SK-MEL-5 (cell line): ENCODE data around the gene DNMT3B. TPM values are rescaled to one million over a fixed set of nuclear protein-coding genes. Genes with fewer than 3 reads are reported as not detected.
A peak's percentile ranks its signal among the peaks of the same experiment; 100 is the strongest.
"Not testable (repeated sequence)": the region's sequence is repeated elsewhere in the genome, so short reads cannot be mapped to it uniquely, and the experiment has no call there.

Experiments
- DNase-seq: peaks from one replicate; pipeline ENCODE4 v3.0.0-alpha.2; 2016; ENCODE audit warnings: low read depth, low spot score
- in situ Hi-C: cut with HindIII; loops from 2 replicates; pipeline ENCODE4 v1.10.0; 2016; ENCODE audit warnings: low sequenced_read_pairs, high pct_unique_total_duplicates, low pct_unique_long_range_greater_than_20kb
- total RNA-seq: library from RNA; depleted of rRNA; stranded (reverse); fragments of >200 nt; shearing (Covaris generic); gene quantifications from 2 replicates; pipeline ENCODE4 v1.2.3, GENCODE V29; 2014

DNMT3B gene
- total RNA-seq, 1 experiment from 2014 or later, result 1.9 TPM

DNA sequence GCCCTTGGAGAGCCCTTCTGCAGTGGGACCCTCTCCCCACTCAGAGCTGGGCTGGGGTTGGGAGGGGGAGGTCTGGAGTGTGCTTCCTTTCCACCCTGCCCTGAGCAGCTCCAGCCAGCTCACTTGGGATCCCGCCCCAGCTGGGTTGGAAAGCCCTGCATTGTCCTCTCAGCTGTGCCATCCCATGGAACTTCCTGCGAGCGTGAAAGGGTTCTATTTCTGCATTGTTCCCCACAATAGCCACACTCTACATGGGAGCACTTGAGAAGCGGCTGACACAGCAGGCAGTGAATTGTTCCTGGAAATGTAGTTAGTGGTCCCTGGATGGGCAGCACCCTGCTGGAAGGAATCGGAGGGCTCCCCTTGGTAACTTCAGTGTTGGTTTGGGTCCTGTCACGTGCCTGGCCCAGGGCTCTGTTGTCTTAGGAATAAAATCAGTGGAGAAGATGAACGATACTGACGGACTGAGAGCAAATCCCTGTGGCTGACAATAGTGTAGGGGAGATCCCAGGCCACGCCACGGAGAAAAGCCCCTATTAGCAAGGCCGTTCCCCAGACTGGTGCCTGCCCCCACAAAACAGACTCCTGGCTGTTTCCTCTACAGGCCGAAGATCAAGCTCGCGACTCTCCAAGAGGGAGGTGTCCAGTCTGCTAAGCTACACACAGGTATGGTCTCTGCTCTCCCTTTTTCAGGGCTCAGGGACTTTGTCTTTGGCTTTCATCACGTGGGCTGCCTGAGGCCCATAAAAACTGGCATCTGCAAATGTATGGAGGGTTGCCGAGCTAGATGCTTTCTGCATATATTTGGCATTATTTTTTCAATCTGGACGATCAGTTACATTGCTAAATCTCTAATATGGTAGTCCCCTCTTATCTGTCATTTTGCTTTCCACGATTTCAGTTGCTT is 18.8 kb downstream of the DNMT3B start:
- DNase-seq, result no peak
- in situ Hi-C loops, result loop anchor here (25.0 kb wide), 1 partner anchor 94 kb away; no protein-coding TSS in a partner anchor

- in situ Hi-C loops, result loop anchor here (25.0 kb wide), 1 partner anchor 97 kb away; no protein-coding TSS in a partner anchor
These were observed 22.3 kb downstream of the DNMT3B start for GRCh38 chr20:32784369-32785080.

GRCh38 chr20:32786059-32786760 is 24.0 kb downstream of the DNMT3B start:
- no peak for DNase-seq
- in situ Hi-C loops, result loop anchor here (25.0 kb wide), 1 partner anchor 99 kb away; no protein-coding TSS in a partner anchor

More at GRCh38 chr20:32784369-32785080, 22.3 kb downstream of the DNMT3B start:
- no peak for DNase-seq

GRCh38 chr20:32787168-32787567 is 25.0 kb downstream of the DNMT3B start:
- in situ Hi-C loops, result loop anchor here (25.0 kb wide), 1 partner anchor 100 kb away; no protein-coding TSS in a partner anchor
- no peak for DNase-seq

DNA sequence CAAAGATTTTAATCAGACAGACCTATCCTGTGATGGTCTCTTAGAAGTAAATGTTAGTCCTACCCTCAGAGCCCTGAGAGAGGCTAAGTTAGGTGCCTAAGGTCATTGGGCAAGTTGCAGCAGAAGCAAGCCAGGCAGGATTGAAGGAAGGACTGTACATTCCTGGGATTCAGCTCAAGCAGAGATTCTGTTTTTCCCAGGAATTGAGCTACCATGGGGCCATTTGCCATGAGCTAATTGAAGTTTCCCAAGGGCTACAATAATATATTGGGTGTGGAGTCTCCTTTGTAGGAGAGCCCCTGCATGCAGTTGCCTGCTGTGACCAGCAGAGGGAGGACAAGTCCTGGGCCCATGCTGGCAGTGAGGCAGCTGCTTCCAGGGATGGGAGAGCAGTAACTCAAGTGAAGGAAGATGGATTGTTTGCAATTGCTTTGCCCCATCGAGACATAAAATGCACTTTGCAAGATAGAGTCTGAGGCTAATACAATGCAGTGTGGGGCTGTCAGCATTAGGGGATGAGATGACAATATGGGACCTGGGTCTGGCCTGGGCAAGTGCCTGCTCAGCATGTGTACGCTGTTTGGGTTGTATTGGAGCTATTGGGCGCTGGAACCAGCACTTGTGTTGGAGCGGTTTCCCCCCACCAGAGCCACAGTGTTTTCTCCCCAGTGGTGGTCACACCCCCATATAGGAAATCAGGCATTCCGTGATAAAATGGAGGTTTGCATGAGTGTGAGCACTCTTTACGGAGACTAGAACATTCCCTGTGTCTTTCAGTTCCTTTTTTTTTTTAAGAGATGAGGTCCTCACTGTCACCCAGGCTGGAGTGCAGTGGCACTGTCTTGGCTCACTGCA is 27.9 kb downstream of the DNMT3B start:
- in situ Hi-C loops, result loop anchor here (25.0 kb wide), 1 partner anchor 103 kb away; no protein-coding TSS in a partner anchor
- DNase-seq, result peak; percentile 81

DNA sequence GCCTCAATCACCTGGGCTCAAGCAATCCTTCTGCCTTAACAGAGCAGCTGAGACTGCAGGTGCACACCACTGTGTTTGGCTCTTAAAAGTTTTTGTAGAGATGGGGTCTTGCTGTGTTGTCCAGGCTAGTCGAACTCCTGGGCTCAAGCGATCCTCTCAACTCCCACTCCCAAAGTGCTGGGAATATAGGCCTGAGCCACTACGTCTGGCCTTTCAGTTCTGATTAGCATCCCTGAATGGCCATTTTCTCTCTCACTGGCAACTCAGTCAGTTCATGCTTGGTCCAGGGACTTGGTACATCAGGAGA is 28.5 kb downstream of the DNMT3B start:
- no peak for DNase-seq
- in situ Hi-C loops, result loop anchor here (25.0 kb wide), 1 partner anchor 103 kb away; no protein-coding TSS in a partner anchor

DNA sequence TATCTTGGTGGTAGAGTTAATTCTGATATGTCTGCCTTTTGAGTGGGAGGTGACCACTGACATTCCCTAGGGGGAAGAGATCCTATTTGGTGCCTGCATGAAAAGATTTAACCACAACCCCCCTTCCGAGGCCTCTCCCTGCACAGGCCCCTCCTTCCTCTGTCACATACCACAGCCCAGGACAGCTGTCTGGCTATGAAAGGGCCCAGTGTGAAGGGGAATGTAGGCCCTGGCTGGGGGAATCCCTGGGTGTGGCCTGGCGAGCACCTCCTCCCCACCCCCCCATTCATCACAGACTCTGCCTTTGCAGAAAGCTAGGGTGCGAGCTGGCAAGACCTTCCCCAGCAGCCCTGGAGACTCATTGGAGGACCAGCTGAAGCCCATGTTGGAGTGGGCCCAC is 30.1 kb downstream of the DNMT3B start:
- in situ Hi-C loops, result loop anchor here (25.0 kb wide), 1 partner anchor 105 kb away; no protein-coding TSS in a partner anchor
- peak; percentile 75 for DNase-seq

DNA sequence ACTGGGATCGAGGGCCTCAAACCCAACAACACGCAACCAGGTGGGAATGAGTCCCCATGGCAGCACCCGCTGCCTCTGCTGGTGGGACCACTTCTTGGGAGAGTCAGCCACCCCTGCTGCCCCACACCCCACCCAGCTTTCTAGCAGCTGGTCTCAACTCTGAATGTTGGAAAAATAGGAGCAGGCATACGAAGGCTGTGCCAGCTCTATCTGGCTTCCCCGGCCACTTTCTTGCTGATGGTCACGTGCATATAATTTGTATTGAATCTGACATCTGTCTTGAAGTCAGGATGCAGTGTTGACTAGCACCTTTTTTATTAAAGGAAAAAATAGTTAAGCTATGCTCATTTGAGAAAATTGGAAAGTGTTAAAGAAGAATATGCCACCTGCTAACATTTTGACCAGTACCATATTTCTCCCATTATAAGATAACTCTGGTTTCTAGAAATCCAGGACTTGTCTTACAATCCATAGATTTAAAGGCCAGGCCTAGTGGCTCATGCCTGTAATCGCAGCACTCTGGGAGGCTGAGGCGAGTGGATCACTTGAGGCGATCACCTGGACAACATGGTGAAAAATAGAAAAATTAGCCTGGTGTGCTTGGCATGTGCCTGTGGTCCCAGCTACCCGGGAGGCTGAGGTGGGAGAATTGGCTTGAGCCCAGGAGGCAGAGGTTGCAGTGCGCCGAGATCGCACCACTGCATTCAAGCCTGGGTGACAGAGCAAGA is 30.7 kb downstream of the DNMT3B start:
- no peak for DNase-seq
- in situ Hi-C loops, result loop anchor here (25.0 kb wide), 1 partner anchor 106 kb away; no protein-coding TSS in a partner anchor

DNA sequence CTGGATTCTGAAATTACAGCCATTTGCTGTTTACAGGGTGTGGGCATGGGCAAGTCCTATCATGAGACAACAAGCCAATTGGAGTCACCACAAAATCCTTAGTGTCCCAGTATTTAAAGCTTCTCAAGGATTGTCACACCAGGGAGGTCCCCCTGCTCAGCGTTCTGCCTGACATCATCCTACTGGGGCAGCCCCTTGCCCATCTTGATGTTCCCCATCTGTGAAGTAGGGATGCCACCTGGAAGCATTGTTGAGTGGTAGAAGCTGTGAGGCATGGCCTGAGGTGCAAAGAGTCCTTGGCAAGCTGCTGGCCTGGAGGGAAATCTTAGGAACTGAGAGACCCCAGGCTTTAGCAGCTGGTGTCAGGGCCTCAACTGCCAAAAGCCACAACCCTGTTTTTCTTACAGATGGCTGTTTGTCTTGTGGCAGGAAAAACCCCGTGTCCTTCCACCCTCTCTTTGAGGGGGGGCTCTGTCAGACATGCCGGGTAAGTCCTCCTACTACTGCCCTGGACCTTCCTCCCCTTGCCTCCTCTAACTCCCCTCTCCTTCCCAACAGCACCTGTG is 34.3 kb downstream of the DNMT3B start:
- DNase-seq, result no peak
- in situ Hi-C loops, result loop anchor here (25.0 kb wide), 1 partner anchor 109 kb away; no protein-coding TSS in a partner anchor

DNA sequence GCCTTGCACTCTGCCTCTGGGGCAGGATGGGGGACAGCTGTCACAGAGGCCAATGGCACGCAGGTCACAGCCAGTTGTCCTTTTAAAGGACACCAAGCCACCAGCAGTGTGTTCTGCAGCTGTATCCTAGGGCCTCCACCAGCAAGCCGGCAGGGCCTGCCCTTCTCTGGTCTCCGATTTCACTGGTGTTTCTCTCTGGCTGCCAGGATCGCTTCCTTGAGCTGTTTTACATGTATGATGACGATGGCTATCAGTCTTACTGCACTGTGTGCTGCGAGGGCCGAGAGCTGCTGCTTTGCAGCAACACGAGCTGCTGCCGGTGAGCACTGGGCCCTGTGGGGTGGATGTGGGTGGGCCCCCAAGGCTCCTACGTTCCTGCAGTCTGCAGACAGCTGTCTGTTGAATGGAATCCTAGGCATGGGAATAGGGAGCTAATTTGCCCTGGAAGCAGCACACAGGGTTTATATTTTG is 34.8 kb downstream of the DNMT3B start:
- in situ Hi-C loops, result loop anchor here (25.0 kb wide), 1 partner anchor 110 kb away; no protein-coding TSS in a partner anchor
- DNase-seq, result no peak

DNA sequence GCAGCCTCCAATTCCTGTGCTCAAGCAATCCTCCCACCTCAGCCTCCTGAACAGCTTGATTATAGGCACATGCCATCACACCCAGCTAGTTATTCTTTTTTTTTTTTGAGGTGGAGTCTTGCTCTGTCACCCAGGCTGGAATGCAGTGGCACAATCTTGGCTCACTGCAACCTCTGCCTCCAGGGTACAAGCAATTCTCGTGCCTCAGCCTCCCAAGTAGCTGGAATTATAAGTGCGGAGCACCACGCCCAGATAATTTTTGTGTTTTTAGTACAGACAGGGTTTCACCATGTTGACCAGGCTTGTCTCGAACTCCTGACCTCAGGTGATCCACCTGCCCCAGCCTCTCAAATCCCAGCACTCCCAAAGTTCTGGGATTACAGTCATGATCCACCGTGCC is 35.4 kb downstream of the DNMT3B start:
- DNase-seq, result not testable (repeated sequence)
- in situ Hi-C loops, result loop anchor here (25.0 kb wide), 1 partner anchor 110 kb away; no protein-coding TSS in a partner anchor

DNA sequence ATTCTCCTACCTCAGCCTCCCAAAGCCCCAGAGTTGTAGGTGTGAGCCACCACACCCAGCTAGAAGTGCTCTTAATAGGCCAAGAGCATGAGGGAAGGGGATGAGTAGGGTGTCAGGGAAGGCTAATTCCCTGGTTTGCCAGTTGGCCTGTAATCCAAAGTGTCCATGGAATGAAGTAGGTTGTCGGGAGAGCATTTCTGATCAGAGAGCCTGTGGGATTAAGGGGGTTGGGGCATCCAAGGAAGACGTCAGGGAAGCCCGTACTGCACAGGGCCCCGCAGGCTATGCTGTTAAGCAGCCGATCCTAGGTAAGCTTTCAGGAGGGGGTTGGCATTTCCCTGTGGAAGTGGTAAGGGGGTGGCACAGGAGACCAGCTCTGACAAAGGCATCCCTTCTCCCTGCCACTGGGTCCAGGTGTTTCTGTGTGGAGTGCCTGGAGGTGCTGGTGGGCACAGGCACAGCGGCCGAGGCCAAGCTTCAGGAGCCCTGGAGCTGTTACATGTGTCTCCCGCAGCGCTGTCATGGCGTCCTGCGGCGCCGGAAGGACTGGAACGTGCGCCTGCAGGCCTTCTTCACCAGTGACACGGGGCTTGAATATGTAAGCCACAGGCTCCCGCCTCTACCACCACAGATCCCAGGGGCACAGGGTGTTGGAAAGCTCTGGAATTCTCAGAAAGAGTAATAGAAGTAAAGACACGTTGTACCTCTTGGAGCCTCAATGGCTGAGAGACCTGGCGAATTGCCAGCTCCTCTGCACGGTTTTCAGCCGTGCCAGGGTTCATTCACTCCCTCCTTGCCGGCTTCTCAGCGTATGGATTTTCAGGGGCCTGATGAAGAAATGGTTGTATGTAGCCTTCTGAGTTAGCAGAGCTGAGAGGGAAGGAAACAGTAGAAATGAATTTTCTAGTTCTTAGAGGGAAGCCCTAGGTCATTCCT is 36.1 kb downstream of the DNMT3B start:
- DNase-seq, result no peak
- in situ Hi-C loops, result loop anchor here (25.0 kb wide), 1 partner anchor 111 kb away; no protein-coding TSS in a partner anchor

DNA sequence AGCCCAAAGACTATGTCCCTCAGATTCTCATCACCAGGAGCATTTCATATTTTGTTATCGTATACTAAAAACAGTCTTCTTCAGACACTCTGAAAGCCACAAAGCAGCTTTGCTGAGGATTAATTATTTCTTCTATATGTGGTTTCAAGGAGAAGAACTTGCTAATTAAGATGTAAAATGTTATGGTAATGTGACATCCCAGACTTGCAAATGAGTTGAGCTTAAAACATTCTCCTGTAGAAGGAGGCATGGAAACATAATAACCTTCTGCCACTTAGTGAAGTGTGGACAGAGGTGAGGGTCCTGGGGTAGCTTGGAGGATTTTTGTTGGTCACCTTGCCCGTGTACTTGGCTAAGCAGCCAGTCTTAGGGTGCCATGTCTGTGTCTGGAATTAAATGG is 40.9 kb downstream of the DNMT3B start:
- no peak for DNase-seq
- in situ Hi-C loops, result no loop called here

GRCh38 chr20:32804022-32804715 is 42.0 kb downstream of the DNMT3B start:
- DNase-seq, result no peak
- in situ Hi-C loops, result no loop called here
